ENCODE measurements around the gene PLCXD3. TPM values are rescaled to one million over a fixed set of nuclear protein-coding genes. Genes with fewer than 3 reads are reported as not detected.

PLCXD3 gene
- total RNA-seq, 1 donor from 2014 or later, result 5.6 TPM

GRCh38 chr5:41457094-41457493 lies 53.3 kb downstream of the PLCXD3 start:
- no peaks in the 10 kb centered on the region for H3K27me3 Mint-ChIP-seq
- no peak for TF ChIP-seq CTCF (conservative IDR thresholded peaks at IDR 0.05)
- H3K4me1 Mint-ChIP-seq (ENCODE audit: unreplicated experiment), result no peaks in the 10 kb centered on the region
- no peak overlapping the region for H3K4me3 Mint-ChIP-seq
- H3K9me3 Mint-ChIP-seq, result no peaks in the 10 kb centered on the region
- no peak overlapping the region for H3K27ac Mint-ChIP-seq
- no peak for DNase-seq (ENCODE audit: extremely low spot score, unreplicated experiment)
- no peaks in the 10 kb centered on the region for H3K36me3 Mint-ChIP-seq

GRCh38 chr5:41452506-41452905 lies 57.9 kb downstream of the PLCXD3 start:
- no peak for DNase-seq (ENCODE audit: extremely low spot score, unreplicated experiment)

GRCh38 chr5:41447650-41448510 lies 62.5 kb downstream of the PLCXD3 start:
- no peak for TF ChIP-seq CTCF (conservative IDR thresholded peaks at IDR 0.05)
- Mint-ChIP-seq H3K4me1 (ENCODE audit: unreplicated experiment) (no peaks in the 10 kb centered on the region), H3K4me3 (no peak overlapping the region), H3K36me3 (no peaks in the 10 kb centered on the region), H3K27me3 (no peaks in the 10 kb centered on the region), H3K9me3 (no peaks in the 10 kb centered on the region), H3K27ac (no peak overlapping the region)
- DNase-seq (ENCODE audit: extremely low spot score, unreplicated experiment), result no peak

More at GRCh38 chr5:41452506-41452905, 57.9 kb downstream of the PLCXD3 start:
- Mint-ChIP-seq H3K9me3 (no peaks in the 10 kb centered on the region), H3K27ac (no peak overlapping the region), H3K4me3 (no peak overlapping the region), H3K27me3 (no peaks in the 10 kb centered on the region), H3K4me1 (ENCODE audit: unreplicated experiment) (no peaks in the 10 kb centered on the region), H3K36me3 (no peaks in the 10 kb centered on the region)
- no peak for TF ChIP-seq CTCF (conservative IDR thresholded peaks at IDR 0.05)

GRCh38 chr5:41445937-41446563 lies 64.4 kb downstream of the PLCXD3 start:
- no peaks in the 10 kb centered on the region for H3K9me3 Mint-ChIP-seq
- TF ChIP-seq CTCF (conservative IDR thresholded peaks at IDR 0.05), result no peak
- H3K27ac Mint-ChIP-seq, result no peak overlapping the region
- no peaks in the 10 kb centered on the region for H3K4me1 Mint-ChIP-seq (ENCODE audit: unreplicated experiment)
- DNase-seq (ENCODE audit: extremely low spot score, unreplicated experiment), result no peak
- no peak overlapping the region for H3K4me3 Mint-ChIP-seq
- H3K27me3 Mint-ChIP-seq, result no peaks in the 10 kb centered on the region
- H3K36me3 Mint-ChIP-seq, result no peaks in the 10 kb centered on the region

GRCh38 chr5:41435276-41435675 lies 75.1 kb downstream of the PLCXD3 start:
- H3K4me1 Mint-ChIP-seq (ENCODE audit: unreplicated experiment), result no peaks in the 10 kb centered on the region
- no peak for TF ChIP-seq CTCF (conservative IDR thresholded peaks at IDR 0.05)
- no peak overlapping the region for H3K27ac Mint-ChIP-seq
- peaks cover 4% of the 10 kb centered on the region for H3K27me3 Mint-ChIP-seq
- H3K36me3 Mint-ChIP-seq, result no peaks in the 10 kb centered on the region
- H3K4me3 Mint-ChIP-seq, result no peak overlapping the region
- no peaks in the 10 kb centered on the region for H3K9me3 Mint-ChIP-seq
- DNase-seq (ENCODE audit: extremely low spot score, unreplicated experiment), result no peak

All from type B pancreatic cell (in vitro differentiated cells).